ENCODE data around the gene S100A2. TPM values are rescaled to one million over a fixed set of nuclear protein-coding genes. Genes with fewer than 3 reads are reported as not detected.

S100A2 gene
- total and polyA plus RNA-seq, 2 of the 8 experiments (the other 6 are each of a cell fraction or from before 2014, with no cell fraction given), result 0.86 TPM; not detected in 1

Other genes with a start within 250 kb of the S100A2 start
- gene PGLYRP4, start 217.0 kb downstream of the S100A2 start, total RNA-seq (2021; fragmentation: NEBNext Ultra II Directional; extraction: Animal tissue kit (Norgen Biotek cat#: 25700)), result not detected in 2 replicates
- not detected in 2 replicates for gene PGLYRP4, start 217.0 kb downstream of the S100A2 start, polyA plus RNA-seq (2011; rRNA removed)
- gene S100A9, start 208.0 kb downstream of the S100A2 start, total RNA-seq (2021; fragmentation: NEBNext Ultra II Directional; extraction: Animal tissue kit (Norgen Biotek cat#: 25700)), result not detected in 2 replicates
- not detected in 2 replicates for gene S100A9, start 208.0 kb downstream of the S100A2 start, polyA plus RNA-seq (2011; rRNA removed)
- gene S100A12, start 190.2 kb downstream of the S100A2 start, total RNA-seq (2021; fragmentation: NEBNext Ultra II Directional; extraction: Animal tissue kit (Norgen Biotek cat#: 25700)), result not detected in 2 replicates
- gene S100A12, start 190.2 kb downstream of the S100A2 start, polyA plus RNA-seq (2011; rRNA removed), result not detected in 2 replicates
- not detected in 2 replicates for gene S100A8, start 174.8 kb downstream of the S100A2 start, total RNA-seq (2021; fragmentation: NEBNext Ultra II Directional; extraction: Animal tissue kit (Norgen Biotek cat#: 25700))
- gene S100A8, start 174.8 kb downstream of the S100A2 start, polyA plus RNA-seq (2011; rRNA removed), result not detected in 2 replicates
- gene S100A7A, start 149.3 kb downstream of the S100A2 start, total RNA-seq (2021; fragmentation: NEBNext Ultra II Directional; extraction: Animal tissue kit (Norgen Biotek cat#: 25700)), result not detected in 2 replicates
- not detected in 2 replicates for gene S100A7A, start 149.3 kb downstream of the S100A2 start, polyA plus RNA-seq (2011; rRNA removed)
- not detected in 2 replicates for gene S100A7, start 105.2 kb downstream of the S100A2 start, total RNA-seq (2021; fragmentation: NEBNext Ultra II Directional; extraction: Animal tissue kit (Norgen Biotek cat#: 25700))
- not detected in 2 replicates for gene S100A7, start 105.2 kb downstream of the S100A2 start, polyA plus RNA-seq (2011; rRNA removed)
- 11.1 and 11.5 TPM in 2 replicates for gene S100A6, start 29.9 kb downstream of the S100A2 start, total RNA-seq (2021; fragmentation: NEBNext Ultra II Directional; extraction: Animal tissue kit (Norgen Biotek cat#: 25700))
- 45.8 and 63.0 TPM in 2 replicates for gene S100A6, start 29.9 kb downstream of the S100A2 start, polyA plus RNA-seq (2011; rRNA removed)
- not detected in 2 replicates for gene S100A5, start 24.9 kb downstream of the S100A2 start, total RNA-seq (2021; fragmentation: NEBNext Ultra II Directional; extraction: Animal tissue kit (Norgen Biotek cat#: 25700))
- not detected in 2 replicates for gene S100A5, start 24.9 kb downstream of the S100A2 start, polyA plus RNA-seq (2011; rRNA removed)
- gene S100A4, start 20.0 kb downstream of the S100A2 start, total RNA-seq (2021; fragmentation: NEBNext Ultra II Directional; extraction: Animal tissue kit (Norgen Biotek cat#: 25700)), result 36.3 and 39.6 TPM in 2 replicates
- 43.3 and 85.4 TPM in 2 replicates for gene S100A4, start 20.0 kb downstream of the S100A2 start, polyA plus RNA-seq (2011; rRNA removed)
- 0.47 TPM in 1 of 2 replicates, not detected in the other for gene S100A3, start 16.6 kb downstream of the S100A2 start, total RNA-seq (2021; fragmentation: NEBNext Ultra II Directional; extraction: Animal tissue kit (Norgen Biotek cat#: 25700))
- 0.26 and 0.77 TPM in 2 replicates for gene S100A3, start 16.6 kb downstream of the S100A2 start, polyA plus RNA-seq (2011; rRNA removed)
- 14.7 and 14.9 TPM in 2 replicates for gene S100A16, start 47.3 kb upstream of the S100A2 start, total RNA-seq (2021; fragmentation: NEBNext Ultra II Directional; extraction: Animal tissue kit (Norgen Biotek cat#: 25700))
- gene S100A16, start 47.3 kb upstream of the S100A2 start, polyA plus RNA-seq (2011; rRNA removed), result 51.7 and 61.4 TPM in 2 replicates
- gene S100A14, start 50.5 kb upstream of the S100A2 start, total RNA-seq (2021; fragmentation: NEBNext Ultra II Directional; extraction: Animal tissue kit (Norgen Biotek cat#: 25700)), result 1.4 and 1.5 TPM in 2 replicates
- 3.7 and 5.3 TPM in 2 replicates for gene S100A14, start 50.5 kb upstream of the S100A2 start, polyA plus RNA-seq (2011; rRNA removed)
- 63.6 and 65.3 TPM in 2 replicates for gene S100A13, start 61.7 kb upstream of the S100A2 start, total RNA-seq (2021; fragmentation: NEBNext Ultra II Directional; extraction: Animal tissue kit (Norgen Biotek cat#: 25700))
- gene S100A13, start 61.7 kb upstream of the S100A2 start, polyA plus RNA-seq (2011; rRNA removed), result 79.0 and 127 TPM in 2 replicates
- gene S100A1, start 62.6 kb upstream of the S100A2 start, total RNA-seq (2021; fragmentation: NEBNext Ultra II Directional; extraction: Animal tissue kit (Norgen Biotek cat#: 25700)), result not detected in 2 replicates
- gene S100A1, start 62.6 kb upstream of the S100A2 start, polyA plus RNA-seq (2011; rRNA removed), result 1.1 and 2.0 TPM in 2 replicates
- 103 and 104 TPM in 2 replicates for gene CHTOP, start 68.2 kb upstream of the S100A2 start, total RNA-seq (2021; fragmentation: NEBNext Ultra II Directional; extraction: Animal tissue kit (Norgen Biotek cat#: 25700))
- 73.6 and 84.6 TPM in 2 replicates for gene CHTOP, start 68.2 kb upstream of the S100A2 start, polyA plus RNA-seq (2011; rRNA removed)
- gene SNAPIN, start 92.9 kb upstream of the S100A2 start, total RNA-seq (2021; fragmentation: NEBNext Ultra II Directional; extraction: Animal tissue kit (Norgen Biotek cat#: 25700)), result 22.3 and 25.7 TPM in 2 replicates
- gene SNAPIN, start 92.9 kb upstream of the S100A2 start, polyA plus RNA-seq (2011; rRNA removed), result 24.7 and 31.1 TPM in 2 replicates
- 387 and 389 TPM in 2 replicates for gene ILF2, start 105.1 kb upstream of the S100A2 start, total RNA-seq (2021; fragmentation: NEBNext Ultra II Directional; extraction: Animal tissue kit (Norgen Biotek cat#: 25700))
- 290 and 474 TPM in 2 replicates for gene ILF2, start 105.1 kb upstream of the S100A2 start, polyA plus RNA-seq (2011; rRNA removed)
- 11.1 and 13.2 TPM in 2 replicates for gene NPR1, start 112.8 kb upstream of the S100A2 start, total RNA-seq (2021; fragmentation: NEBNext Ultra II Directional; extraction: Animal tissue kit (Norgen Biotek cat#: 25700))
- 10.5 and 11.7 TPM in 2 replicates for gene NPR1, start 112.8 kb upstream of the S100A2 start, polyA plus RNA-seq (2011; rRNA removed)
- 63.2 and 66.8 TPM in 2 replicates for gene INTS3, start 162.2 kb upstream of the S100A2 start, total RNA-seq (2021; fragmentation: NEBNext Ultra II Directional; extraction: Animal tissue kit (Norgen Biotek cat#: 25700))
- 86.9 and 93.2 TPM in 2 replicates for gene INTS3, start 162.2 kb upstream of the S100A2 start, polyA plus RNA-seq (2011; rRNA removed)
- gene SLC27A3, start 209.6 kb upstream of the S100A2 start, total RNA-seq (2021; fragmentation: NEBNext Ultra II Directional; extraction: Animal tissue kit (Norgen Biotek cat#: 25700)), result 29.4 and 39.1 TPM in 2 replicates
- 40.1 and 51.2 TPM in 2 replicates for gene SLC27A3, start 209.6 kb upstream of the S100A2 start, polyA plus RNA-seq (2011; rRNA removed)